GM23338 (cell line): Measurements from ENCODE around the gene PTBP3. TPM values are rescaled to one million over a fixed set of nuclear protein-coding genes. Genes with fewer than 3 reads are reported as not detected.

Experiments
- ATAC-seq: fragments of 200-7000 bp; cut with Tn5 transposase; 3 replicates; pipeline ENCODE4 v1.9.1; 2020
- DNase-seq: peaks from one replicate; pipeline ENCODE4 v3.0.0-alpha.2; 2015; ENCODE audit warnings: low spot score
- H2AFZ ChIP-seq: fragments of 200-600 bp; sonication (generic); 2 replicates; pipeline ENCODE4 v1.8.0; 2016; ENCODE audit warnings: antibody characterized with exemption, mild to moderate bottlenecking, moderate library complexity
- H3F3A ChIP-seq: fragments of 200-600 bp; sonication (generic); replicated peaks from 2 replicates; pipeline ENCODE4 v1.8.0; 2017; ENCODE audit warnings: antibody characterized with exemption, mixed run types, low read depth
- H3K27ac ChIP-seq: fragments of 200-600 bp; sonication (generic); 2 replicates; pipeline ENCODE4 v1.6.1; 2016; ENCODE audit warnings: low read depth
- H3K27me3 ChIP-seq: fragments of 200-600 bp; sonication (generic); 2 replicates; pipeline ENCODE4 v1.8.0; 2016; ENCODE audit warnings: mild to moderate bottlenecking, mixed run types, moderate library complexity; ENCODE audit not compliant: insufficient read depth
- H3K36me3 ChIP-seq: fragments of 200-600 bp; sonication (generic); 2 replicates; pipeline ENCODE4 v1.8.0; 2016; ENCODE audit warnings: mild to moderate bottlenecking; ENCODE audit not compliant: insufficient read depth
- H3K4me1 ChIP-seq: fragments of 200-600 bp; sonication (generic); 2 replicates; pipeline ENCODE4 v1.8.0; 2016; ENCODE audit warnings: mild to moderate bottlenecking, moderate library complexity; ENCODE audit not compliant: insufficient read depth
- H3K4me2 ChIP-seq: fragments of 200-600 bp; sonication (generic); 2 replicates; pipeline ENCODE4 v1.7.1; 2017; ENCODE audit warnings: mixed run types
- H3K4me3 ChIP-seq: fragments of 200-600 bp; sonication (generic); 2 replicates; pipeline ENCODE4 v1.6.1; 2016; ENCODE audit warnings: mixed run types
- H3K79me2 ChIP-seq: fragments of 200-600 bp; sonication (generic); replicated peaks from 2 replicates; pipeline ENCODE4 v1.8.0; 2017; ENCODE audit warnings: mild to moderate bottlenecking; ENCODE audit not compliant: insufficient read depth
- H3K9me2 ChIP-seq: fragments of 200-600 bp; sonication (generic); 2 replicates; pipeline ENCODE4 v1.8.0; 2017; ENCODE audit not compliant: insufficient read depth
- H4K20me1 ChIP-seq: fragments of 200-600 bp; sonication (generic); replicated peaks from 2 replicates; pipeline ENCODE4 v1.8.0; 2017; ENCODE audit warnings: mild to moderate bottlenecking; ENCODE audit not compliant: insufficient read depth
- H3K27ac Mint-ChIP-seq: 2 replicates; pipeline ENCODE4 v1.8.0; 2020; ENCODE audit warnings: inconsistent platforms, mild to moderate bottlenecking, moderate library complexity, mixed read lengths
- H3K27me3 Mint-ChIP-seq: 3 replicates; pipeline ENCODE4 v1.8.0; 2022; ENCODE audit warnings: low read depth, mild to moderate bottlenecking, moderate library complexity, mixed read lengths, inconsistent platforms; ENCODE audit not compliant: insufficient read depth, poor library complexity
- H3K36me3 Mint-ChIP-seq: 3 replicates; pipeline ENCODE4 v1.8.0; 2021; ENCODE audit warnings: low read depth, mild to moderate bottlenecking, inconsistent platforms, moderate library complexity, mixed read lengths
- H3K4me1 Mint-ChIP-seq: 3 replicates; pipeline ENCODE4 v1.8.0; 2020; ENCODE audit warnings: mild to moderate bottlenecking, inconsistent platforms, mixed read lengths
- H3K4me3 Mint-ChIP-seq: 3 replicates; pipeline ENCODE4 v1.8.0; 2021; ENCODE audit warnings: moderate library complexity, mild to moderate bottlenecking, inconsistent platforms, mixed read lengths
- H3K9me3 Mint-ChIP-seq: 3 replicates; pipeline ENCODE4 v1.8.0; 2020; ENCODE audit warnings: moderate library complexity, mild to moderate bottlenecking, inconsistent platforms, mixed read lengths
- CREB1 ChIP-seq: fragments of 250-450 bp; sonication (Bioruptor Pico); IDR thresholded peaks from 2 replicates; pipeline ENCODE4 v1.5.0; 2020; ENCODE audit warnings: low read depth, mild to moderate bottlenecking, moderate library complexity
- CTCF ChIP-seq, 2 experiments: fragments of 200-600 bp in 1 of 2; sonication (generic) in 1 of 2; conservative IDR thresholded peaks; 2 replicates each; pipeline versions ENCODE4 v1.5.1 to v1.6.1; 2016 to 2017; ENCODE audit warnings: antibody characterized with exemption in 2 of 2, low read depth in 2 of 2, mild to moderate bottlenecking in 2 of 2, moderate library complexity in 1 of 2
- ETS1 ChIP-seq: IDR thresholded peaks from 2 replicates; pipeline ENCODE4 v1.6.1; 2016; ENCODE audit warnings: antibody characterized with exemption
- EZH2 ChIP-seq: fragments of 200-600 bp; sonication (generic); IDR thresholded peaks from one replicate; pipeline ENCODE4 v1.8.0; 2017; ENCODE audit warnings: antibody characterized with exemption, mild to moderate bottlenecking, low read depth; ENCODE audit not compliant: unreplicated experiment
- EZH2phosphoT487 ChIP-seq: fragments of 200-600 bp; sonication (generic); IDR thresholded peaks from one replicate; pipeline ENCODE4 v1.8.1; 2018; ENCODE audit warnings: antibody characterized with exemption; ENCODE audit not compliant: unreplicated experiment
- JUNB ChIP-seq: IDR thresholded peaks from one replicate; pipeline ENCODE4 v1.6.1; 2016; ENCODE audit warnings: antibody characterized with exemption; ENCODE audit not compliant: unreplicated experiment
- NANOG ChIP-seq: IDR thresholded peaks from 2 replicates; pipeline ENCODE4 v1.6.1; 2016; ENCODE audit warnings: antibody characterized with exemption, borderline replicate concordance
- STAT1 ChIP-seq: IDR thresholded peaks from one replicate; pipeline ENCODE4 v1.6.1; 2016; ENCODE audit warnings: antibody characterized with exemption; ENCODE audit not compliant: unreplicated experiment
- ZNF331 ChIP-seq: fragments of 250-450 bp; sonication (Bioruptor Pico); IDR thresholded peaks from 2 replicates; pipeline ENCODE4 v1.5.0; 2020; ENCODE audit warnings: low read depth, mild to moderate bottlenecking, moderate library complexity
- ZNF462 ChIP-seq: fragments of 250-450 bp; sonication (Bioruptor Pico); IDR thresholded peaks from 2 replicates; pipeline ENCODE4 v1.5.0; 2020; ENCODE audit warnings: mild to moderate bottlenecking, moderate library complexity
- polyA plus RNA-seq: library from polyadenylated mRNA; unstranded; fragments of >200 nt; fragmentation: Nextera tagmentation; extraction: Ambion mirVana; gene quantifications from 2 replicates; pipeline ENCODE4 v1.2.1, GENCODE V29; 2016
- total RNA-seq: library from RNA; depleted of rRNA; stranded (reverse); fragments of >200 nt; shearing (Covaris generic); gene quantifications from 2 replicates; pipeline ENCODE4 v1.2.3, GENCODE V29; 2014

Gene PTBP3
- total and polyA plus RNA-seq, 2 experiments from 2014 or later: 20.0 to 92.9 TPM

- H3K36me3 Mint-ChIP-seq: no peaks in the 10 kb centered on the region
- TF ChIP-seq JUNB (no peak), NANOG (no peak), EZH2 (no peak), ZNF462 (CRISPR knock-in tag) (no peak), STAT1 (no peak), CTCF (conservative IDR thresholded peaks at IDR 0.05; ENCODE audit: low read depth in 2 of 2) (no peak), CREB1 (no peak), ETS1 (no peak), EZH2phosphoT487 (no peak), ZNF331 (CRISPR knock-in tag) (no peak)
- ATAC-seq (no peak; the same call in 2 of the 3 replicates), DNase-seq (no peak)
- H3K27ac Mint-ChIP-seq: no peak overlapping the region
- Histone ChIP-seq H3K9me2 (no peaks in the 10 kb centered on the region), H3K27me3 (no peaks in the 10 kb centered on the region), H4K20me1 (peaks cover 35% of the 10 kb centered on the region), H3K27ac (no peak overlapping the region), H3F3A (peaks cover 5% of the 10 kb centered on the region), H3K36me3 (no peaks in the 10 kb centered on the region), H2AFZ (no peak overlapping the region), H3K4me1 (peaks cover 23% of the 10 kb centered on the region), H3K4me3 (no peak overlapping the region), H3K79me2 (peaks cover 93% of the 10 kb centered on the region), H3K4me2 (no peak overlapping the region)
- H3K9me3 Mint-ChIP-seq: no peaks in the 10 kb centered on the region
- H3K27me3 Mint-ChIP-seq: peaks cover 4% of the 10 kb centered on the region
- no peak overlapping the region for H3K4me3 Mint-ChIP-seq
- peaks cover 50% of the 10 kb centered on the region for H3K4me1 Mint-ChIP-seq
These were observed 21.9 kb downstream of the PTBP3 start for GRCh38 chr9:112311497-112311896.
